HPDE6-E6E7 (cell line): ENCODE data around the gene VSIG10L.

Source experiments
- DNase-seq: peaks from one replicate; pipeline ENCODE4 v3.0.0; 2011; ENCODE audit warnings: missing footprints; ENCODE audit errors: extremely low spot score

The VSIG10L gene

DNA sequence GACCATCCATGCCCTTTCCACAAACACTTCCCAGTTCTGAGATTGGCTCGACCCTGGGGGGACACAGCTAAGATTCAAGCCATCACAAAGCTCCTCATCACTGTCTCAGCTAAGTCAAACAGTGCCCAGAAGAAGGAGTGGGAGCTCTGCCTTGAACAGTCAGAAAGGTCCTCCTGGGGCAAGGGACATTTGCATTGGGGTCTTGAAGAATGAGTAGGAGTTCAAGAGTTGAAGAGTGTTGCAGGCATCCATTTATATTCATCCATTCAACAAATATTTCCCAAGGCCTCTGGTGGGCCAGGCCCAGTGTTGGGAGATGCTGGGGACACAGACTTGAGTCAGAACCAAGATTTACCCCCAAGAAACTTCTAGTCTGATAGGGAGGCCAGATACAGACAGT lies 24.0 kb downstream of the VSIG10L start:
- DNase-seq: no peak

DNA sequence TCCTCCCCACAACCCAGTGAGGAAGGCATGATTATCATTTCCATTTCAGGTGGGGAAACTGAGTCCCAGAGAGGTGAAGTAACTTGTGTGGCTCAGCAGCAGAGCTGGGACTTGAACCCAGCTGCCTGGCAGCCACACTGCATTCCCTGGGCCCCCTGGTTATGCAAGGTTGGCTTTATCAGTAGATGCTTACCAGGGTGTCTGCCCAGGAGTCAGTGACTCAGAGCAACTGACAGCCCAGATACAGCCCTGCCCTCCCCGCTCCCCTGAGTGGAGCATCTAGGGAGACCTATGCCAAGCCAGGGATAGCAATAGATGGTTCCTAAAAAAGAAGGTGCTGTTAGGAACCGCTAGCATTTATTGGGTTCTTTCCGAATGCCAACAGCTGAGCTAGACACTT lies 24.6 kb downstream of the VSIG10L start:
- no peak for DNase-seq

DNA sequence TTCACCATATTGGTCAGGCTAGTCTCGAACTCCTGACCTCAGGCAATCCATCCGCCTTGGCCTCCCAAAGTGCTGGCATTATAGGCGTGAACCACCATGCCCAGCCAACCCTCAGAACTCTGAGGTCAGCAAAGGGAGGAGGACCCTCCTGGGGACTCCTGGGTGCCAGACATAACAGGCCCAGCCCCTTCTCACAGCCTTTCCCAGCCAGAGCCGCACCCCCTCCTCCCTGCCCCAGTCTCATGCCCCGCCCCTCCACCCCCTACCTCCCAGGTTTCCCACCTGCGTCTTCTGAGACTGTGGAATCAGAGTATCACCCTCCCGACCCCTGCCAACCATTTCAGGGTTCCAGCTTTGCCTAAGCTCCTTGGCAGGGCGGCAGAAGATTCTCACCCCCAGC lies 25.3 kb downstream of the VSIG10L start:
- no peak for DNase-seq

DNA sequence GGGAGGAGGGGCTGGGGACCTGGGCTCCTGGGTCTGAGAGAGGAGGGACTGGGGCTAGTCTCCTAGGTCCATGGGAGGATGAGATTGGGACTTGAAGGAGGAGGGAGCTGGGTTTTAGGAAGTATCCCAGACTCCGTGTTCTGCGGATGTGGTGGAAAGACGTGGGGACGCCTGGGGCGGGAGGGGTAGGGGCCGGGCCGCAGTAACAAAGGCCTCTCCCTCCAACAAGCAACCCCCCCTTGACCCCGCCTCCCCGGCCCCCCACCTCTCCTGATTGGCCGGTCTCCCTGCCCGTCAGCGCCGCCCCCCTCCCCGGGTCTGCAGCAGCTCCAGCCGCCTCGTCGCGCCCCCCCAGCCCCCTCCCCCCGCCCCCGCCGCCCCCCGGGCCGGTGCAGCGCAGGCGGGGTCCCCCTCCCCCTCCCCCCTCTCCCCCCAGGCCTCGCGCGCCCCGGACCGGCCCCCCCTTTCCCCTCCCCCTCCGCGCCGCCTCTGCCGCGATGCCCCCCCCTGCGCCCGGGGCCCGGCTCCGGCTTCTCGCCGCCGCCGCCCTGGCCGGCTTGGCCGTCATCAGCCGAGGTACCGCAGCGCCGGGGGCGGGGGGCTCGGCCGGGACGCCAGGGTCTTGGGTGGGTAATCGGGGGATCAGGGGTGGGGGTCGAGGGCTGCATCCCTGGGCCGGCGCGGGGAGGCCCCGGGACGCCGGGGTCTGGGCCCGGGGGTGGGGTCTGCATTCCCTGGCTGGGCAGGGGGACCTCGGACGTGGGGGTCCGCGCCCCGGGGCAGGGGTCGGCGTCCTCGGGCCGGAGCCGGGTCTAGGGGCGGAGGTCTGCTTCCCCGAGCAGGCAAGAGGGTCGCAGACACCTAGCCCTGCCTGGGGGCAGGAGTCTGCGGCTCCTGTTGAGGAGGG lies 30.3 kb downstream of the VSIG10L start, which contains the start of gene IGLON5:
IGLON5 (plus strand) TSS at position 294 of the 907 bp plus-strand sequence; CDS start at position 498, 204 bp downstream.
- no peak for DNase-seq

DNA sequence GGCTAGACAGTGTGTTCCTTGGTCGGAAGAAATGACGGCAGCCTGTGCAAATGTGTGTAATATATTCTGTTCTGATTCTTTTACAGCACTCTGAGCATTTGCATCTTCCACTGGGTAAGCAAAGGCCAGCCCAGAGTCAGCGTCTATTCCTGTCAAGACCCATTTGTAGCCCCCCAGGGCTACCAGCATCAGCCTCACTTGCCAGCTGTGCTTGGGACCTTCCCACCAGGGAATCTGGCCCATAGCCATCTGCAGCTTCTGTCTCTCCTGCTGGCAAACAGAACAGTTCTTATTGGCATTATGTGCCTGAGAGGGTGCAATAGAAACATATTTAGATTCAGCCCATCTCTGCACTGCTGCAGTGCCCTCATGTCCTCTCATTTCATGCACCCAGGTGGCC lies 36.5 kb downstream of the VSIG10L start:
- DNase-seq: no peak

DNA sequence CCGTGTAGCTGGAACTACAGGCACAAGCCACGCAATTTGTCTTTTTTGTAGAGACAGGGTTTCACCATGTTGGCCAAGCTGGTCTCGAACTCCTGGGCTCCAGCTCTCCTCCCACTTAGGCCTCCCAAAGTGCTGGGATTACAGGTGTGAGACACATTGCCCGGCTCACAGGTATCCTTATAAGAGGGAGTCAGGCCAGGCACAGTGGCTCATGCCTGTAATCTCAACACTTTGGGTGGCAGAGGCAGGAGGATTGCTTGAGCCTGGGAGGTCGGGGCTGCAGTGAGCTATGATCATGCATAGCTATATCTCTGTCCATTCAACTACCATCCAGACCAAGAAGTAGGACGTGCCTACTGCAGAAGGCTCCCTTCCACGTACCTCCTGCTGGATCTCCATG lies 40.7 kb downstream of the VSIG10L start:
- no peak for DNase-seq

DNA sequence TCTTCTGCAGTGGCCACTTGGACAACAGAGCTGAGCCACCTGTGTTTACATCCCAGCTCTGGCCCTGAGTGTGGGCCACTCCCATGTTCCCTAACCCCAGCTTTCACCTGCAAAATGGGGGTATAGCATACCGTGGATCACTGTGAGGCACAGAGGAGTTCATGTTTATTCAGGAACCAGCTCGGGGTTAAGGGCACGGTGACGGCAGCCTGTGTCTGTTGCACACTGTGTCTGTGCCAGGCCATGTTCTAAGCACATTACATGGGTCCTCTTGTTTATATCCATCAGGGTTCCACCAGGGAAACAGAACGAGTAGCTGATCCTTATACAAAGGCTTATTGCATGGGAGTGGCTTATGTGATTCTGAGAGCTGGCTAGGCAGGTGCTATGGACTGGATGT lies 44.5 kb downstream of the VSIG10L start:
- DNase-seq: no peak

DNA sequence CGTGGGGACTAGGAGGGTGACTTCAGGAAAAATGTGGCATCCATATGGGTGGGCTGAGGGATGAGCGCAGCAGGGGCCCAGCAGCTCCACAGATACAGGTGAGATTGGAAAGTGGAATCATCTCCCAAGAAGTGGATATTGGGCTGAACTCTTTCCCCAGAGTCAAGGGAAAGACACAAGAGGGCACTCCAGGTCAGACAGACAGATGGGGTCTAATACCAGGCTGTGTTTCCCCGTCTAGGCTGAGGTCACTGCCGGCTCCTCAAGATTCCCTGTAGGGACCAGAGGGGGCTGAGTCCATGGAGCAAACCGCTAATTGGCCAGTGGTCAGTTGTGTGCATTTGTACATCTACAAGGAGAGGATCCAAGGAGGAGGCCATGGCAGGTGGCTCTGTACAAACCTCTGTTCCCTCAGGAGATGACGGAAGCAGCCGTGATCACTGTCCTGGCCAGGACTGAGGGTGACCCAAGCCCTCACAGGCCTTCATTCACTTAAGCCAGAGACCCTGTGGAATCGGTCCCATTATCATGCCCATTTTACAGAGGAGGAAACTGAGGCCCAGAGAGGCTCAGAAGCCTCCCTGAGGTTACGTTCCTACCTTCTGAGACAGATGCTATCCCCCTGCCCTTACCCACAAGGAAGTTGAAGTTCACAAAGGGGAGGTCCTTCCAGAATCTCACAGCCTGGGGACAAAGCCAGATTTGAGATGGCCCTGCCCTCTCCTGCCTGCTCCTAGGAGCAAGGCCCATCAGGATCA lies 45.4 kb downstream of the VSIG10L start:
- no peak for DNase-seq

DNA sequence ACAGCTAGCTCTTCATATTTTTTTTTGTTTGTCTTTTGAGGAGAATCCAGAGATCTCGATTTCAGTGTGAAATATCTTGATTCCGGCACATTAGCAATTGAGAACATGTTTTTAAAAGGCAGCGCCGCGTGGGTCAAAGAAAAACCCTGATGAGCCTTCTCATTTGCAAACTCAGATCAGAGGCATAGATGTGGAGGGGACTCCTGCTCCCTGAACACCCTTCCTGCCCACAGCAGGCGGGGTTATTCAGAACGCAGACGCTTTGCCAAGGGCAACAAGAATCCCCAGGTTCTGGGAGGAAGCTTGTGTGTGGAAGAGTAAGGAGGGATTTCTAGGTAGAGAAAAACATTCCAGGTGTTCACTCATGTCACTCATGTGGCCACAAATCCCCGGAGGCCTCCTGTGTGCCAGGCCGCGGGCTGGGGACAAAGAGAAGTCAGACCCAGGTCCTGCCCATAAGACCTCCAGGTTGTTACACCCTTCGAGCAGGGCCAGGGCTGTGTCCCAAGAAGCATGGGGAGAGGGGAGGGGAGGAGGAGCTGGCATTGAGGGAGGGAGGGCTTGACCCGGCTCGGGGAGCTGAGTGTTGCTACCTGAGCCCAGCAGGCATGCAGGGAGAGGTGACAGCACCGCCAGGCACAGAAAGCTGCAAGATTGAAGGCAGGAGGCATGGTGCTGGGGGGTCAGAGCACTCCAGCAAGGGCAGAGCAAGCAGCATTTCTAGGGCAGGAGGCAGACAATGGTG lies 46.4 kb downstream of the VSIG10L start:
- DNase-seq: no peak

DNA sequence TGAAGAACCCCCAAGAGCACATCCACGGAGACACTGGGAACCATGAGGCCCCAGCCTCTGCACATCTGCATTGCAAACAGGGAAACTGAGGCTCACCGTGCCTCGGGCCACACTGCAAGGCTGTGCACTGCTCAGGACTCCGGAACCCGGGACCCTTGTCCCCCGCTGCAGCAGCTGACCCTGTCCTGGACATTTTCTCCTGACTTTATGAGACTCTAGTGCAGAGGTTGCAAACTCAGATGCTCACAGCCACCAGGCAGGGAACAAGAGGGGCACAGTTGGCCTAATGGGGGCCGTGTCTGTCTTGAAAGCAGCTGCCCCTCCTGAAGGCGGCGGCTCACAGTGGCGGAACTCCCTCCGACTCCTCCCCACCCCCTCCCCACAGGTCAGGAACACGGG lies 47.0 kb downstream of the VSIG10L start:
- no peak for DNase-seq

DNA sequence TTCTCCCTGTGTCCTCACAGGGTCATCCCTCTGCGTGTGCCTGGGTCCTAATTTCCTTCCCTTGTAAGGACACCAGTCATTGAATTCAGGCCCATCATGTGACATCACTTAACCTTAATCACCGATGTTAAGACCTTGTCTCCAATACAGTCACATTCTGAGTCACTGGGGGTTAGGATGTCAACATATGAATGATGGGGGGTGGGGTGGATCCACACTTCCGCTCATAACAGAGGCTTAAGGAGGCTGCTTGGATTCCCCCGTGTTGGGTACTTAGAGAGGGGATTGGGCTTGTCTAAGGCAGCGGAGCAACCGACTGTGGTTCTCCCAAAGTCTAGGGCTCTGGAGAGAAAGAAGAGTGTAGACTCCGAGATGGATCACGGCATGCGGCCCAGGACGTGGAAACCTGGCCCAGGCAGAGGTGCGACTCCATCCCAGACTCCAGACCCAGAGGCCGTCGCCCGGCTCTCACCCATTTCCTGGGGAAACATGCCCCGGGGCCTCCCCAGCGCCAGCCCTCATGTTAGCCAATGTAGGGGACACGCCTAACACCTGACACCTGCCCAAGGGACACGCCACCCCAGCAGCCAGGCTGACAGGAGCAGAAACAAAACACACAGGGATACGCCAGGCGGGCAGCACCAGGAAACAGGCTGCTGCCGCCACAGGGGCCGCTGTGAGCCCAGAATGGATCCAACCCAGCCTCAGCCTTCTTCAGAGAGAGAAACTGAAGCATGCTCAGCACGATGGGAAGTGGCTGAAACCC lies 47.5 kb downstream of the VSIG10L start:
- no peak for DNase-seq

DNA sequence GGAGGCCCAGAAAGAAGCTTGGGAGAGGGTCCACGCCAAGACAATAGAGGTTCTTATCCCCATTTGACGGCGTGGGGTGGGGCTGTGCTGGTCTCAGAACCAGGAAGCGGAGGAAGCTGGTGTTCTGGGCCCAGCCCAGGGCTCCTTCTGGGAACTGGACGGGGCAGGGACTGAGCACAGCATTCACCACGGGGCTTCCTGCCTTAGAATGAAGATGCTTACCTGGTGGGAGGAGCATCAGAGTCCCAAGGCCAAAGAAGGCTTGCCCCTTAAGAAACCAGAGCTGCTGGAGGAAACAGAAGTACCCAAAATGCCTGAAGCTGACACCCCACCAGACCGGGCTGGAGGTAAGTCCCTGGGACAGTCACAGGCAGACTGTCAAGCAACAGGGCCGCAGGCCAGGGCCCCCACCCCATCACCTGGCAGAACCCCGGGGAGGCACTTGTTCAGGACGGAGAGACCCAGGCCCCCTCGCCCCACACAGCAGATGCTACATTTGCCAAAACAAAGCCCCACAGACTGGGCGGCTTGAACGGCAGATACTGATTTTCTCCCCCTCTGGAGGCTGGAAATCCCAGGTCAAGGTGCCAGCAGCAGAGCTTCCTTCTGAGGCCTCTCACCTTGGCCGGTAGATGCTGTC lies 48.2 kb downstream of the VSIG10L start:
- no peak for DNase-seq

DNA sequence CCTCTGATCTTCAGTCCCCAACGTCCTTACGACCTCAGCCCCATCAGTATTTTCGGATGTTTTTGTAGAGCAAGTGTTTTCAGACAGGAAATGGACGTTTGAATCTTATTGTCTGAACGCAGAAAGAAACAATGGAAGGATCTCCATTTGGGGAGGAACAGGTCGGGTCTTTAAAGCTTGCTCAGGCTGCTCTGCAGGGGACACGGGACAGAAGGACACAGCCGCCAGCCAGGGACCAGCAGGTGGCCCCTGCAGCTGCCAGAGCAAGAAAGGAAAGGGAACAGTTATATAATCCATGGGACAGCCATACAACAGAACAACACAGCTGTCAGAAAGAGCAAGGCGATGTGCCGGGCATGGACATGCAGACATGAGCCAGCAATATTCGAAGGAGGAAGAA lies 49.0 kb downstream of the VSIG10L start:
- DNase-seq: no peak

DNA sequence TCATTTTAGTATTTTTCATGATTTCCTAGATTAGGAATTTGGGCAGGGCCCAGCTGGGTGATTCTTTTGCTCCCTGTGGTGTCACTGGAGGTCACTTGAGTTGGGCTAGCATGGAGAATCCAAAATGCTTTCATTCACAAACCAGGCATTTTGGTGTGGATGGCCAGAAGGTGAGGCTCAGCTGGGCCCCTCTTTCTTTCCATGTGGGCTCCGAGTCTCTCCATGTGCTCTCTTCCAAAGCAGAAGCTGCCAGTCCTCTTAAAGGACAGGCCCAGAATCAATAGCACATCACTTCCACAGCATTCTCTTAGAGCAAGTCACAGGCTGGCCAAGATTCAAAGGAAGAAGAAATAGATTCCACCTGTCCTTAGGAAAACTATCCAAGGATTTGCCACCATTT lies 52.3 kb downstream of the VSIG10L start:
- no peak for DNase-seq

DNA sequence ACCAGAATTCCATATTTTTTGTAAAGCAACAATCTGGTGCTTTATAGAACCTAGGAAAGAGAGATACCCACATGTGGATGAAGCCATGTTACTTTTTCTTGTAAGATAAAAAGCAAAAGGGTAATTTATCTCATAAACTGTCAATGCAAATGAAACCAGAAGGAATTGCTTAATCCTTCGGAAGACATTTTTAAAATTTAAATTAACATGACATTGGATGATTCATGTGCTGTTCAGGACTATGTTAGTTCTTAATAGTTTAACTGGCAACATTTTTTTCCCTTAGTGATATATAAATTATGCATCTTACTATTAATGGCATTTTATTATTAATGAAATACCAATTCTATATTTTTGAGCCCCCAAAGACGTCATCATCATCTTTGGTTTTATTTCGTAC lies 56.3 kb downstream of the VSIG10L start:
- DNase-seq: no peak

DNA sequence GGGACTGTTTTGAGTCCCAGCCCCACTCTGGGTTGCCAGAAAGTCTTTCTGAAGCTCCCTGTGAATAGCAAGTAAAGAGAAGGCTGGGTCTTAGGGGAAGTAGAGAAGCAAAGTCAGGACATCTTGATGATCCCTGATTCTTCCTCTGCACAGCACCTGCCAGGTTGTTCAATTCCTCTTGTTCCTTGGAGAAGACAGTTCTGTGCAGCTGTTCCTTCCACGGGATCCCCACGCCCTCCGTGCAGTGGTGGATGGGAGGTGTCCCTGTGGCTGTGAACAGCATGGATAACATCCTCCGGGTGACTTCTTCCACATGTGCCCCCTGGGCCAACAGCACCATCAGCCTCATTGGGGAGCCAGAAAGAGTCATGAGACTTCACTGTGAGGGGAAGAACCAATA lies 59.6 kb downstream of the VSIG10L start:
- DNase-seq: no peak
